HepG2 (cell line): ENCODE results near the gene UBTD2. TPM values are rescaled to one million over a fixed set of nuclear protein-coding genes. Genes with fewer than 3 reads are reported as not detected.

Source experiments
- ATF7 ChIP-seq, 2 experiments: fragments of 450-650 bp in 1 of 2; sonication (generic) in 1 of 2; formaldehyde crosslinking in 1 of 2; IDR thresholded peaks; 2 replicates each; pipeline versions ENCODE4 v1.4.0 to v1.6.1; 2016 to 2020; ENCODE audit warnings: antibody characterized with exemption in 1 of 2, mild to moderate bottlenecking in 1 of 2, missing genetic modification reagents in 1 of 2
- CENPX ChIP-seq: sonication (generic); formaldehyde crosslinking; IDR thresholded peaks from 2 replicates; pipeline ENCODE4 v1.9.0; 2021; ENCODE audit warnings: mild to moderate bottlenecking, missing genetic modification reagents, moderate library complexity
- ETV6 ChIP-seq: sonication (generic); formaldehyde crosslinking; conservative IDR thresholded peaks from 2 replicates; pipeline ENCODE4 v1.4.0; 2020; ENCODE audit warnings: missing genetic modification reagents
- HOXA9 ChIP-seq: sonication (generic); formaldehyde crosslinking; IDR thresholded peaks from 2 replicates; pipeline ENCODE4 v1.8.1; 2022; ENCODE audit warnings: missing genetic modification reagents, mild to moderate bottlenecking, moderate library complexity, borderline replicate concordance
- JUND ChIP-seq: sonication (generic); formaldehyde crosslinking; IDR thresholded peaks from 2 replicates; pipeline ENCODE4 v1.8.0; 2022; ENCODE audit warnings: mild to moderate bottlenecking, missing genetic modification reagents
- KDM3A ChIP-seq: IDR thresholded peaks from 2 replicates; pipeline ENCODE4 v1.6.1; 2018; ENCODE audit warnings: low read depth, missing compliant biosample characterization
- KLF6 ChIP-seq: IDR thresholded peaks from 2 replicates; pipeline ENCODE4 v1.8.0; 2016; ENCODE audit warnings: missing biosample characterization, missing genetic modification reagents
- KLF9 ChIP-seq: IDR thresholded peaks from 2 replicates; pipeline ENCODE4 v1.6.1; 2016; ENCODE audit warnings: low read depth
- MLLT10 ChIP-seq: sonication (generic); formaldehyde crosslinking; IDR thresholded peaks from 2 replicates; pipeline ENCODE4 v1.4.0; 2020; ENCODE audit warnings: missing genetic modification reagents
- NCOR1 ChIP-seq: fragments of 200-600 bp; sonication (generic); IDR thresholded peaks from 2 replicates; pipeline ENCODE4 v1.7.0; 2017; ENCODE audit warnings: antibody characterized with exemption, low read length, borderline replicate concordance
- NFKBIZ ChIP-seq: IDR thresholded peaks from 2 replicates; pipeline ENCODE4 v1.6.1; 2018; ENCODE audit warnings: missing genetic modification reagents, missing compliant biosample characterization
- PBX2 ChIP-seq: IDR thresholded peaks from 2 replicates; pipeline ENCODE4 v1.6.1; 2016; ENCODE audit warnings: control low read depth
- RBM39 ChIP-seq: fragments of 200-400 bp; formaldehyde crosslinking; IDR thresholded peaks from one replicate; pipeline ENCODE4 v1.6.1; 2018; ENCODE audit warnings: antibody characterized with exemption, mild to moderate bottlenecking, low read depth, low read length; ENCODE audit not compliant: poor library complexity, severe bottlenecking
- SP1 ChIP-seq, 2 experiments: fragments of 450-650 bp in 1 of 2; sonication (generic) in 1 of 2; formaldehyde crosslinking in 1 of 2; IDR thresholded peaks; 2 replicates each; pipeline versions ENCODE4 v1.4.0 to v1.6.1; 2016 to 2020; ENCODE audit warnings: missing genetic modification reagents in 1 of 2
- SP2 ChIP-seq: sonication (generic); formaldehyde crosslinking; IDR thresholded peaks from 2 replicates; pipeline ENCODE4 v1.5.1; 2020; ENCODE audit warnings: mild to moderate bottlenecking, missing genetic modification reagents
- SP5 ChIP-seq: IDR thresholded peaks from 2 replicates; pipeline ENCODE4 v1.6.1; 2016; ENCODE audit warnings: low read depth, borderline replicate concordance
- SRSF1 ChIP-seq: fragments of 200-400 bp; formaldehyde crosslinking; optimal IDR thresholded peaks from 2 replicates; pipeline ENCODE3; 2017; ENCODE audit warnings: mild to moderate bottlenecking, low read depth, low read length, moderate library complexity
- SRSF4 ChIP-seq: fragments of 200-400 bp; formaldehyde crosslinking; IDR thresholded peaks from one replicate; pipeline ENCODE4 v1.6.1; 2018; ENCODE audit warnings: mild to moderate bottlenecking, low read depth, low read length, moderate library complexity; ENCODE audit not compliant: poor library complexity, severe bottlenecking
- THAP11 ChIP-seq: IDR thresholded peaks from 2 replicates; pipeline ENCODE4 v1.6.1; 2016; ENCODE audit warnings: missing biosample characterization, missing genetic modification reagents
- ZNF121 ChIP-seq: sonication (generic); formaldehyde crosslinking; IDR thresholded peaks from 2 replicates; pipeline ENCODE4 v1.5.0; 2020; ENCODE audit warnings: mild to moderate bottlenecking, missing genetic modification reagents
- ZNF160 ChIP-seq: sonication (generic); formaldehyde crosslinking; IDR thresholded peaks from 2 replicates; pipeline ENCODE4 v1.8.0; 2022; ENCODE audit warnings: mild to moderate bottlenecking, inconsistent platforms, missing genetic modification reagents
- ZNF20 ChIP-seq: sonication (generic); formaldehyde crosslinking; IDR thresholded peaks from 2 replicates; pipeline ENCODE4 v1.4.0; 2020; ENCODE audit warnings: mild to moderate bottlenecking, moderate library complexity, missing genetic modification reagents
- ZNF512B ChIP-seq: sonication (generic); formaldehyde crosslinking; IDR thresholded peaks from 2 replicates; pipeline ENCODE4 v1.5.1; 2020; ENCODE audit warnings: missing genetic modification reagents, mild to moderate bottlenecking, borderline replicate concordance
- ZNF704 ChIP-seq: sonication (generic); formaldehyde crosslinking; IDR thresholded peaks from 2 replicates; pipeline ENCODE4 v1.8.1; 2023; ENCODE audit warnings: mild to moderate bottlenecking, inconsistent platforms, moderate library complexity, missing genetic modification reagents, borderline replicate concordance
- ZNF841 ChIP-seq: sonication (generic); formaldehyde crosslinking; IDR thresholded peaks from 2 replicates; pipeline ENCODE4 v1.8.1; 2023; ENCODE audit warnings: missing genetic modification reagents, borderline replicate concordance
- polyA plus RNA-seq, 8 experiments: library from polyadenylated mRNA; depleted of rRNA in 3 of 8; stranded (reverse) in 7 of 8; unstranded in 1 of 8; fragments of >200 nt; fragmentation: Illumina TruSeq in 4 of 8; extraction: Trizol in 4 of 8; gene quantifications; 2 replicates each; pipeline versions ENCODE4 v1.2.1 to v1.2.3, GENCODE V29; 2011 to 2016; ENCODE audit warnings: low read depth in 4 of 8, missing spikeins in 1 of 8, mixed read lengths in 1 of 8; ENCODE audit not compliant: insufficient read depth in 1 of 8
- total RNA-seq, 5 experiments: library from RNA; depleted of rRNA; stranded (reverse); fragments of >200 nt; fragmentation: Illumina TruSeq; extraction: Trizol; gene quantifications; 2 replicates each; pipeline ENCODE4 v1.2.3, GENCODE V29; 2016; ENCODE audit warnings: low read depth in 1 of 5

The UBTD2 gene
- total and polyA plus RNA-seq, 2 of the 13 experiments (the other 11 are each of a cell fraction or from before 2014, with no cell fraction given): 15.2 to 24.1 TPM

- TF ChIP-seq PBX2: no peak
- TF ChIP-seq NCOR1: no peak
- peak; percentile 65; the same call in 1 of the 2 replicates for TF ChIP-seq SP5 (CRISPR knock-in tag)
- no peak for TF ChIP-seq CENPX (CRISPR knock-in tag)
- no peak for TF ChIP-seq MLLT10 (CRISPR knock-in tag)
- no peak for TF ChIP-seq ZNF841 (CRISPR knock-in tag)
- no peak; the same call in 1 of the 2 replicates for TF ChIP-seq ZNF704 (CRISPR knock-in tag)
- no peak; the same call in 1 of the 2 replicates for TF ChIP-seq SP2
- TF ChIP-seq ETV6: no peak
- no peak; the same call in 1 of the 2 replicates for TF ChIP-seq ZNF160
- no peak for TF ChIP-seq JUND (CRISPR knock-in tag)
- TF ChIP-seq ATF7 (IDR thresholded peaks at IDR 0.05): no peak
- no peak for TF ChIP-seq ATF7 (CRISPR knock-in tag; IDR thresholded peaks at IDR 0.05)
- TF ChIP-seq KDM3A (CRISPR knock-in tag): peak; percentile 90
- no peak; the same call in 1 of the 2 replicates for TF ChIP-seq ZNF121 (CRISPR knock-in tag)
- no peak for TF ChIP-seq SP1 (IDR thresholded peaks at IDR 0.05)
- TF ChIP-seq SP1 (CRISPR knock-in tag; IDR thresholded peaks at IDR 0.05): 0 out of 2 replicates have a peak, but pooled peaks have one; percentile 4
- no peak for TF ChIP-seq KLF9 (CRISPR knock-in tag)
- TF ChIP-seq SRSF1: peak; percentile 98
- no peak for TF ChIP-seq KLF6 (CRISPR knock-in tag)
- peak; percentile 97 for TF ChIP-seq THAP11
- TF ChIP-seq HOXA9: no peak
- TF ChIP-seq SRSF4: no peak
- TF ChIP-seq ZNF20: no peak
- peak; percentile 47 for TF ChIP-seq RBM39
- peak; percentile 90; the same call in 1 of the 2 replicates for TF ChIP-seq ZNF512B (CRISPR knock-in tag)
- no peak for TF ChIP-seq NFKBIZ
Measured at GRCh38 chr5:172188033-172188892, 95.3 kb downstream of the UBTD2 start, which contains the start of gene STK10 (continued).
